SK-N-SH (cell line): ENCODE measurements around the gene TFB2M. TPM values are rescaled to one million over a fixed set of nuclear protein-coding genes. Genes with fewer than 3 reads are reported as not detected.

Experiments used
- CTCF ChIA-PET: fragments of 300-600, 350-600 bp; formaldehyde crosslinking; extraction: SDS; loops from one replicate; lab custom pipeline; 2021; lab: Yijun Ruan, JAX
- POLR2A ChIA-PET: fragments of 350-600 bp; sonication (Branson Sonifier 250); formaldehyde crosslinking; extraction: SDS; loops from one replicate; lab custom pipeline; 2020; ENCODE audit warnings: antibody characterized with exemption, inconsistent platforms; lab: Yijun Ruan, JAX
- DNase-seq: peaks from one replicate; pipeline ENCODE4 v3.0.0; 2012
- H2AFZ ChIP-seq: fragments of 200-600 bp; sonication (generic); 2 replicates; pipeline ENCODE4 v1.8.1; 2016; ENCODE audit warnings: antibody characterized with exemption, mild to moderate bottlenecking, low read depth
- H3F3A ChIP-seq: fragments of 200-600 bp; sonication (generic); replicated peaks from 2 replicates; pipeline ENCODE3; 2016; ENCODE audit warnings: antibody characterized with exemption, mild to moderate bottlenecking; ENCODE audit not compliant: insufficient read depth
- H3K27ac ChIP-seq, 2 experiments: fragments of 200-500 bp in 1 of 2; fragments of 200-600 bp in 1 of 2; sonication (Bioruptor generic) in 1 of 2; sonication (generic), shearing (Covaris generic) in 1 of 2; 2 replicates each; pipeline versions ENCODE4 v1.5.1 to v1.6.1; 2014 to 2016; ENCODE audit warnings: low read depth in 2 of 2, inconsistent platforms in 1 of 2, low read length in 1 of 2, mild to moderate bottlenecking in 1 of 2, mixed read lengths in 1 of 2
- H3K27me3 ChIP-seq: fragments of 200-600 bp; sonication (generic), shearing (Covaris generic); 2 replicates; pipeline ENCODE4 v1.6.1; 2016; ENCODE audit warnings: mixed run types; ENCODE audit not compliant: insufficient read depth
- H3K36me3 ChIP-seq, 2 experiments: fragments of 200-500 bp in 1 of 2; fragments of 200-600 bp in 1 of 2; sonication (Bioruptor generic) in 1 of 2; sonication (generic) in 1 of 2; replicated peaks in 1 of 2; 2 replicates each; pipeline versions ENCODE3 to v1.5.1; 2014 to 2016; ENCODE audit warnings: low read length in 1 of 2, mild to moderate bottlenecking in 1 of 2; ENCODE audit not compliant: insufficient read depth in 2 of 2, control insufficient read depth in 1 of 2
- H3K4me1 ChIP-seq, 2 experiments: fragments of 200-500 bp in 1 of 2; fragments of 200-600 bp in 1 of 2; sonication (Bioruptor generic) in 1 of 2; sonication (generic), shearing (Covaris generic) in 1 of 2; 2 replicates each; pipeline versions ENCODE4 v1.5.1 to v1.6.1; 2014 to 2016; ENCODE audit warnings: low read depth in 1 of 2, low read length in 1 of 2, mixed run types in 1 of 2; ENCODE audit not compliant: insufficient read depth in 2 of 2, control insufficient read depth in 1 of 2
- H3K4me2 ChIP-seq: fragments of 200-600 bp; sonication (generic), shearing (Covaris generic); 2 replicates; pipeline ENCODE4 v1.6.1; 2017; ENCODE audit warnings: mixed run types
- H3K4me3 ChIP-seq, 2 experiments: fragments of 200-500 bp in 1 of 2; fragments of 200-600 bp in 1 of 2; sonication (Bioruptor generic) in 1 of 2; sonication (generic), shearing (Covaris generic) in 1 of 2; 2 replicates each; pipeline versions ENCODE4 v1.5.1 to v1.8.1; 2014 to 2016; ENCODE audit warnings: low read depth in 2 of 2, inconsistent platforms in 1 of 2, low read length in 1 of 2, mild to moderate bottlenecking in 1 of 2, mixed read lengths in 1 of 2, moderate library complexity in 1 of 2
- H3K79me2 ChIP-seq: fragments of 200-600 bp; sonication (generic); 2 replicates; pipeline ENCODE4 v1.8.1; 2017; ENCODE audit warnings: mild to moderate bottlenecking; ENCODE audit not compliant: insufficient read depth
- H3K9ac ChIP-seq: fragments of 200-600 bp; sonication (generic); 2 replicates; pipeline ENCODE4 v1.6.1; 2017; ENCODE audit warnings: mixed run types
- H3K9me2 ChIP-seq: fragments of 200-600 bp; sonication (generic); 2 replicates; pipeline ENCODE4 v1.6.1; 2017; ENCODE audit warnings: mixed run types
- H3K9me3 ChIP-seq: fragments of 200-600 bp; sonication (generic); 2 replicates; pipeline ENCODE4 v1.6.1; 2017; ENCODE audit warnings: mixed run types, mild to moderate bottlenecking, moderate library complexity
- H4K20me1 ChIP-seq: fragments of 200-600 bp; sonication (generic); 2 replicates; pipeline ENCODE4 v1.6.1; 2017; ENCODE audit warnings: mild to moderate bottlenecking, mixed run types; ENCODE audit not compliant: insufficient read depth
- CTCF ChIP-seq: fragments of 200-600 bp; sonication (generic); IDR thresholded peaks from 2 replicates; pipeline ENCODE4 v1.6.1; 2017; ENCODE audit warnings: antibody characterized with exemption, mild to moderate bottlenecking, moderate library complexity
- ELF1 ChIP-seq: IDR thresholded peaks from 2 replicates; pipeline ENCODE4 v1.4.0; 2012
- EZH2phosphoT487 ChIP-seq: fragments of 200-600 bp; sonication (generic); IDR thresholded peaks from 2 replicates; pipeline ENCODE4 v1.6.1; 2017; ENCODE audit warnings: low read depth, mixed run types, mild to moderate bottlenecking, antibody characterized with exemption, moderate library complexity, borderline replicate concordance
- FOSL2 ChIP-seq: IDR thresholded peaks from 2 replicates; pipeline ENCODE4 v1.4.0; 2012; ENCODE audit warnings: low read depth, mild to moderate bottlenecking, moderate library complexity, borderline replicate concordance
- FOXJ3 ChIP-seq: sonication (generic); formaldehyde crosslinking; IDR thresholded peaks from 2 replicates; pipeline ENCODE4 v1.5.1; 2020; ENCODE audit warnings: mild to moderate bottlenecking, missing genetic modification reagents
- GABPA ChIP-seq: IDR thresholded peaks from 2 replicates; pipeline ENCODE4 v1.4.0; 2012; ENCODE audit warnings: low read depth, mild to moderate bottlenecking
- JUND ChIP-seq: IDR thresholded peaks from 2 replicates; pipeline ENCODE4 v1.4.0; 2012
- MAX ChIP-seq: IDR thresholded peaks from 2 replicates; pipeline ENCODE4 v1.4.0; 2012; ENCODE audit warnings: low read depth
- MEF2A ChIP-seq: IDR thresholded peaks from 2 replicates; pipeline ENCODE4 v1.4.0; 2012; ENCODE audit warnings: low read depth, borderline replicate concordance
- PBX3 ChIP-seq: IDR thresholded peaks from 2 replicates; pipeline ENCODE4; 2012
- RAD21 ChIP-seq: IDR thresholded peaks from 2 replicates; pipeline ENCODE4 v1.6.1; 2012; ENCODE audit warnings: mild to moderate bottlenecking, low read length
- RFX5 ChIP-seq: IDR thresholded peaks from 2 replicates; pipeline ENCODE4 v1.6.1; 2012; ENCODE audit warnings: mild to moderate bottlenecking, improper control_type of control experiment, low read length
- SIN3A ChIP-seq: IDR thresholded peaks from 2 replicates; pipeline ENCODE4 v1.6.1; 2012; ENCODE audit warnings: low read depth, mild to moderate bottlenecking, low read length, moderate library complexity, borderline replicate concordance
- TCF12 ChIP-seq: IDR thresholded peaks from 2 replicates; pipeline ENCODE4 v1.4.0; 2012
- TEAD4 ChIP-seq: IDR thresholded peaks from 2 replicates; pipeline ENCODE4 v1.4.0; 2012; ENCODE audit warnings: mild to moderate bottlenecking, borderline replicate concordance; ENCODE audit not compliant: insufficient read depth
- ZBTB33 ChIP-seq: IDR thresholded peaks from 2 replicates; pipeline ENCODE4 v1.4.0; 2012; ENCODE audit warnings: low read depth, borderline replicate concordance
- WGBS: methylation state at CpG from one replicate; pipeline ENCODE4 v1.1.6; 2017; ENCODE audit warnings: low lambda C conversion rate; 5-methylcytosine and 5-hydroxymethylcytosine counted together
- polyA plus RNA-seq, 3 experiments: library from polyadenylated mRNA; depleted of rRNA; stranded (reverse); fragments of >200 nt; gene quantifications; 2 replicates each; pipeline ENCODE4 v1.2.3, GENCODE V29; 2012

The TFB2M gene
- polyA plus RNA-seq, 1 of the 3 experiments (the other 2 are of a cell fraction): 17.3 TPM

GRCh38 chr1:246517391-246517790 lies 48.7 kb downstream of the TFB2M start:
- Histone ChIP-seq H2AFZ (no peak overlapping the region), H3K4me1 (no peaks in the 10 kb centered on the region), H3K27me3 (no peaks in the 10 kb centered on the region)
- DNase-seq: no peak
- TF ChIP-seq EZH2phosphoT487 (no peak), FOXJ3 (CRISPR knock-in tag) (no peak), FOSL2 (no peak), ELF1 (no peak), TCF12 (no peak), SIN3A (no peak), PBX3 (no peak), TEAD4 (no peak), RFX5 (no peak), CTCF (no peak), JUND (no peak), MAX (no peak), GABPA (no peak), ZBTB33 (no peak), MEF2A (no peak), RAD21 (no peak)
- TF ChIP-seq, all 33 proteins: peak for 0
- Histone ChIP-seq H3F3A (no peaks in the 10 kb centered on the region), H3K9me3 (no peaks in the 10 kb centered on the region; the same call in 1 of the 2 replicates), H3K4me2 (no peak overlapping the region), H3K36me3 (no peaks in the 10 kb centered on the region), H4K20me1 (no peaks in the 10 kb centered on the region), H3K27ac (no peak overlapping the region), H3K4me3 (no peak overlapping the region), H3K9me2 (no peaks in the 10 kb centered on the region), H3K79me2 (no peaks in the 10 kb centered on the region), H3K9ac (no peak overlapping the region)
- ChIA-PET POLR2A (no interaction called here), CTCF (no interaction called here)
- WGBS: 29% methylated on average over 1 of the region's 7 CpGs
